Prostate gland (tissue), 2 donors: Measurements from ENCODE around the gene RUBCN. TPM values are rescaled to one million over a fixed set of nuclear protein-coding genes. Genes with fewer than 3 reads are reported as not detected.

ENCODE experiments used
- DNase-seq: peaks from one replicate; pipeline ENCODE4 v3.0.0-alpha.2; 2019; ENCODE audit warnings: low spot score
- H3K27ac ChIP-seq, 2 donors: fragments of 200-600 bp; sonication (generic); 2 replicates each; pipeline ENCODE4 v1.5.1; 2017 to 2019
- H3K27me3 ChIP-seq: fragments of 200-600 bp; sonication (generic); replicated peaks from 2 replicates; pipeline ENCODE4 v1.5.1; 2019; ENCODE audit not compliant: insufficient read depth
- H3K36me3 ChIP-seq, 2 donors: fragments of 200-600 bp; sonication (generic); 1 replicate in 1 of 2; 2 replicates in 1 of 2; pipeline versions ENCODE4 v1.5.1 to v1.8.1; 2017 to 2019
- H3K4me1 ChIP-seq: fragments of 200-600 bp; sonication (generic); replicated peaks from 2 replicates; pipeline ENCODE4 v1.5.1; 2019
- H3K4me3 ChIP-seq, 2 donors: fragments of 200-600 bp; sonication (generic); 2 replicates each; pipeline ENCODE4 v1.5.1; 2017 to 2019
- H3K9me3 ChIP-seq: fragments of 200-600 bp; sonication (generic); 2 replicates; pipeline ENCODE4 v1.5.1; 2017
- CTCF ChIP-seq, 4 experiments: fragments of 200-600 bp in 2 of 4; fragments of 450-650 bp in 2 of 4; sonication (generic) in 2 of 4; IDR thresholded peaks; 1 replicate in 3 of 4; 2 replicates in 1 of 4; pipeline ENCODE4 v1.5.1; 2016 to 2019; ENCODE audit warnings: antibody characterized with exemption in 4 of 4, mild to moderate bottlenecking in 2 of 4, moderate library complexity in 2 of 4
- POLR2A ChIP-seq: fragments of 450-650 bp; IDR thresholded peaks from one replicate; pipeline ENCODE4 v1.6.1; 2016; ENCODE audit warnings: antibody characterized with exemption, mild to moderate bottlenecking
- POLR2AphosphoS5 ChIP-seq: sonication (generic); formaldehyde crosslinking; IDR thresholded peaks from one replicate; pipeline ENCODE4 v1.6.1; 2017; ENCODE audit warnings: antibody characterized with exemption
- WGBS: methylation state at CpG from one replicate; pipeline ENCODE4 v1.1.5; 2018; 5-methylcytosine and 5-hydroxymethylcytosine counted together
- intact Hi-C: fragments of 100-400 bp; cut with DNase I; formaldehyde crosslinking; loops from one replicate; pipeline ENCODE4 v1.14.2; 2022
- total RNA-seq, 2 donors: library from RNA; depleted of rRNA; stranded (reverse); fragments of >200 nt; gene quantifications; one replicate each; pipeline ENCODE4 v1.1.0, GENCODE V29; 2016

Gene RUBCN
- total RNA-seq, 2 donors from 2014 or later, result 32.2 to 121 TPM

- no peak for DNase-seq
- no peak for TF ChIP-seq CTCF (IDR thresholded peaks at IDR 0.05)
- no peak for TF ChIP-seq POLR2AphosphoS5
- no peak for TF ChIP-seq POLR2A
Observed at GRCh38 chr3:197683191-197683590, 53.5 kb downstream of the RUBCN start.

GRCh38 chr3:197682713-197683112, 54.0 kb downstream of the RUBCN start:
- TF ChIP-seq POLR2A (no peak), CTCF (IDR thresholded peaks at IDR 0.05) (no peak), POLR2AphosphoS5 (no peak)
- WGBS, result 93% methylated on average over 15 of the region's 15 CpGs
- H3K4me1 ChIP-seq, result no peaks in the 10 kb centered on the region
- H3K9me3 ChIP-seq, result no peaks in the 10 kb centered on the region
- intact Hi-C loops, result no loop called here
- no peaks in the 10 kb centered on the region for H3K36me3 ChIP-seq
- H3K27ac ChIP-seq, result no peak overlapping the region
- H3K27me3 ChIP-seq, result no peaks in the 10 kb centered on the region
- no peak for DNase-seq
- H3K4me3 ChIP-seq, result no peak overlapping the region

More at GRCh38 chr3:197683191-197683590, 53.5 kb downstream of the RUBCN start:
- H3K9me3 ChIP-seq, result no peaks in the 10 kb centered on the region
- no peaks in the 10 kb centered on the region for H3K36me3 ChIP-seq
- H3K4me1 ChIP-seq, result no peaks in the 10 kb centered on the region
- no peak overlapping the region for H3K27ac ChIP-seq
- intact Hi-C loops, result no loop called here
- no peak overlapping the region for H3K4me3 ChIP-seq
- 91% methylated on average over 13 of the region's 13 CpGs for WGBS
- H3K27me3 ChIP-seq, result no peaks in the 10 kb centered on the region

- Histone ChIP-seq H3K27ac (no peak overlapping the region), H3K9me3 (no peaks in the 10 kb centered on the region), H3K27me3 (no peaks in the 10 kb centered on the region), H3K36me3 (no peaks in the 10 kb centered on the region), H3K4me1 (no peaks in the 10 kb centered on the region), H3K4me3 (no peak overlapping the region)
- intact Hi-C loops, result no loop called here
- 84% methylated on average over 12 of the region's 12 CpGs for WGBS
- no peak for DNase-seq
- TF ChIP-seq POLR2A (no peak), CTCF (IDR thresholded peaks at IDR 0.05) (no peak), POLR2AphosphoS5 (no peak)
Observed at GRCh38 chr3:197680955-197681521, 55.7 kb downstream of the RUBCN start.

GRCh38 chr3:197675951-197676350, 60.8 kb downstream of the RUBCN start:
- H3K27me3 ChIP-seq, result no peaks in the 10 kb centered on the region
- no peak overlapping the region for H3K4me3 ChIP-seq
- no peak for TF ChIP-seq POLR2A
- TF ChIP-seq POLR2AphosphoS5, result no peak
- no peak for TF ChIP-seq CTCF (IDR thresholded peaks at IDR 0.05)
- H3K36me3 ChIP-seq, result peaks cover 0 to 5% of the 10 kb centered on the region in 2 donors
- intact Hi-C loops, result no loop called here
- 94% methylated on average over 11 of the region's 11 CpGs for WGBS
- no peak for DNase-seq
- no peaks in the 10 kb centered on the region for H3K9me3 ChIP-seq
- no peak overlapping the region for H3K27ac ChIP-seq
- H3K4me1 ChIP-seq, result no peaks in the 10 kb centered on the region

GRCh38 chr3:197675563-197675860, 61.2 kb downstream of the RUBCN start:
- peaks cover 0 to 5% of the 10 kb centered on the region in 2 donors for H3K36me3 ChIP-seq
- WGBS, result 94% methylated on average over 9 of the region's 9 CpGs

More at GRCh38 chr3:197675563-197675860, 61.2 kb downstream of the RUBCN start:
- no peaks in the 10 kb centered on the region for H3K27me3 ChIP-seq
- intact Hi-C loops, result no loop called here
- DNase-seq, result no peak
- H3K4me3 ChIP-seq, result no peak overlapping the region
- no peak overlapping the region for H3K27ac ChIP-seq
- no peaks in the 10 kb centered on the region for H3K4me1 ChIP-seq
- no peaks in the 10 kb centered on the region for H3K9me3 ChIP-seq
- TF ChIP-seq POLR2A, result no peak
- TF ChIP-seq CTCF (IDR thresholded peaks at IDR 0.05), result no peak
- no peak for TF ChIP-seq POLR2AphosphoS5
